GM23248 (cell line): ENCODE data around the gene GARIN1A.
"Not testable (repeated sequence)": the region's sequence is repeated elsewhere in the genome, so short reads cannot be mapped to it uniquely, and the experiment has no call there.

ENCODE experiments used
- EZH2 ChIP-seq: fragments of 200-600 bp; sonication (generic); IDR thresholded peaks from 2 replicates; pipeline ENCODE4 v1.6.1; 2018; ENCODE audit warnings: antibody characterized with exemption, mild to moderate bottlenecking; ENCODE audit not compliant: insufficient read depth, poor library complexity, severe bottlenecking
- EZH2phosphoT487 ChIP-seq: fragments of 200-600 bp; sonication (generic); IDR thresholded peaks from 2 replicates; pipeline ENCODE4 v1.6.1; 2018; ENCODE audit warnings: antibody characterized with exemption, moderate library complexity, mild to moderate bottlenecking, low read depth; ENCODE audit not compliant: insufficient read depth

DNA sequence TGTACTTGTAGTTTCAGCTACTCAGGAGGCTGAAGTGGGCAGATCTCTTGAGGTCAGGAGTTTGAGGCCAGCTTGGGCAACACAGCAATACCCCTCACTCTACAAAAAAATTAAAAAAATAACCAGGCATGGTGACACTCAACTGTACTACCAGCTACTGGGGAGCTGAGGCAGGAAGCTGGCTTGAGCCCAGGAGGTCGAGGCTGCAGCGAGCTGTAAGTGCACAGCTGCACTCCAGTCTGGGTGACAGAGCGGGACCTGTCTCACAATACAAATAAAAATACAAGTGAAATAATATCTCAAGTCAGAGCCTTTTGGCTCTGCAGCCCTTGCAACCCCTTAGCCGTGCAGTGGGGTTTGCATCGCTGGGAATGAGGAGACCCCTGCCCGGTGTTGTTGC lies 25.2 kb upstream of the GARIN1A start:
- TF ChIP-seq EZH2, EZH2phosphoT487: not testable (repeated sequence)
